Germinal center (tissue), 1 donor: Measurements from ENCODE around the gene TGM2.

Experiments
- DNase-seq: peaks from one replicate; pipeline ENCODE4 v3.0.0; 2012; ENCODE audit warnings: mixed read lengths, low spot score

Gene TGM2

GRCh38 chr20:38177201-38177600 lies 12.1 kb upstream of the TGM2 start:
- DNase-seq: no peak

GRCh38 chr20:38175304-38176180 lies 10.5 kb upstream of the TGM2 start:
- DNase-seq: no peak

GRCh38 chr20:38173237-38174156 lies 8.4 kb upstream of the TGM2 start:
- no peak for DNase-seq

GRCh38 chr20:38172408-38172807 lies 7.3 kb upstream of the TGM2 start:
- DNase-seq: no peak

- no peak for DNase-seq
Measured at GRCh38 chr20:38171675-38172043, 6.6 kb upstream of the TGM2 start.

GRCh38 chr20:38170826-38171674 lies 6.0 kb upstream of the TGM2 start:
- DNase-seq: no peak

- DNase-seq: no peak
Measured at GRCh38 chr20:38170219-38170825, 5.3 kb upstream of the TGM2 start.

- DNase-seq: no peak
Measured at GRCh38 chr20:38169636-38170193, 4.6 kb upstream of the TGM2 start.

GRCh38 chr20:38168791-38169589 lies 3.9 kb upstream of the TGM2 start:
- no peak for DNase-seq

GRCh38 chr20:38167851-38168760 lies 3.0 kb upstream of the TGM2 start:
- DNase-seq: no peak

- DNase-seq: no peak
Measured at GRCh38 chr20:38167328-38167850, 2.3 kb upstream of the TGM2 start.

GRCh38 chr20:38166703-38167233 lies 1.7 kb upstream of the TGM2 start:
- no peak for DNase-seq

GRCh38 chr20:38165966-38166702 lies 1.1 kb upstream of the TGM2 start:
- no peak for DNase-seq

- no peak for DNase-seq
Measured at GRCh38 chr20:38164624-38165088, 414 bp downstream of the TGM2 start.

- DNase-seq: no peak
Measured at GRCh38 chr20:38164069-38164468, 1.0 kb downstream of the TGM2 start.

GRCh38 chr20:38162878-38163875 lies 1.9 kb downstream of the TGM2 start:
- DNase-seq: no peak

GRCh38 chr20:38162149-38162548 lies 2.9 kb downstream of the TGM2 start:
- no peak for DNase-seq
